Activated T-cell treated with anti-CD3 and anti-CD28 coated beads, Interleukin-2, amount 50 U/mL, for 1 hour (primary cell): ENCODE data around the gene TSPAN17.

Experiments used
- DNase-seq: peaks from one replicate; pipeline ENCODE4 v3.0.0-alpha.2; 2020

The TSPAN17 gene

DNA sequence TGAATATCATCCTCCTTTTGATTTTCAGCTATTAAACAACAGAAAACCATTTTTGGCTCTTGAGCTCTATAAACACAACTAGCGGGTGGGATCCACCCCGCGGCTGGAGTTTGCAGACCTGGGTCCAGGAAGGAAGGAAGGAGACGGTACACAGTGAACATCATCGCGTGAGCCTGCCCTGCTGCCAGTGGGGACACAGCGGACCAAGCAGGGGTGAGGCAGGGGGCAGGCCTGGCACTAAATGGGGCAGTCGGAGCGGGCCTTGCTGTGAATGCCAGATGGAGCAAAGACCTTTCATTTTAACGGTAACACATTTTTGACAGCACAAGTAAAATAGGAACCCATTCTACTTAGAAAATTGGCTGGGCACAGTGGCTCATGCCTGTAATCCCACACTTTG lies 14.4 kb downstream of the TSPAN17 start:
- DNase-seq: no peak

DNA sequence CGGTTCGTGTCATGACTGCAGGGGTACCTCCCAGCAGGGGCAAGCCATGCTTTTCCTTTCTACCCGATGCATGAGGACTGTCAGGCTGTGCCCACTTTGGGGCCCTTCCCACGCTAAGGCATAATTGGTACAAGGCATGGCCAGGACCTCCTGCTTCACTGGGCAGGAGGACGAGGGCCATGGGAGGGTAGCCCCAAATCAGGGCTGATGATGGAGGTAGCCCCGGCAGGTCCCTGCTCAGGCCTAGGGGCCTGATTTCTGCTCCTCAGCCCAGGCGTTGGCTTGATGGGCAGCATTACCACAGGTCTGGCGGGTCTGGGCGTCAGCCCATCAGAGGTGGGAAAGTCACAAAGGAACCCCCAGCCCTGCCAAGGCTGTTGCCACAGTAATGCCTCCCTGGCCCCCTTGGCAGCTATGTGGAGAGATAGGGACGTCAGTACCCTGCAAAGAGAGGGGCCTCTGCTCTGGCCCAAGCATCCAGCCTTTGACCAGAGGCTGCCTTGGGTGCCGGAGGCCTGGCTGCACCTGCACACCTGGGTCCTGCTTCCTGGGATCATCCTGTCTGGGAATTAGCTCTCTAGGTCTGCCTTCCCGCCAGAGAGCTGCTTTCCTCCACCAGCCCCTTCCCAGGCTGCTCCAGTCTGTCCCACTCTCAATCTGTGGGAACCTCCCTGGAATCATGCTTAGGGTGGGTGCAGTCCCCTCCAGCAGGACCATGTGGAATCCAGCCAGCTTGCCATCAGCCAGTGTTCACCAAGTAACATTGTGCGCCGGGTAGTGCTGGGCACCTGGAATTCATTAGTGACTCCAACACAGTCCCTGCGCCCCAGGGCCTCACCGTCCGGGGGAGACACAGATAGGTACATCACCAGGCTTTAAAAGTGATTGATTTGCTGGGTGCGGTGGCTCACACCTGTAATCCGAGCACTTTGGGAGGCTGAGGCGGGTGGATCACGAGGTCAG lies 15.4 kb downstream of the TSPAN17 start:
- DNase-seq: no peak

DNA sequence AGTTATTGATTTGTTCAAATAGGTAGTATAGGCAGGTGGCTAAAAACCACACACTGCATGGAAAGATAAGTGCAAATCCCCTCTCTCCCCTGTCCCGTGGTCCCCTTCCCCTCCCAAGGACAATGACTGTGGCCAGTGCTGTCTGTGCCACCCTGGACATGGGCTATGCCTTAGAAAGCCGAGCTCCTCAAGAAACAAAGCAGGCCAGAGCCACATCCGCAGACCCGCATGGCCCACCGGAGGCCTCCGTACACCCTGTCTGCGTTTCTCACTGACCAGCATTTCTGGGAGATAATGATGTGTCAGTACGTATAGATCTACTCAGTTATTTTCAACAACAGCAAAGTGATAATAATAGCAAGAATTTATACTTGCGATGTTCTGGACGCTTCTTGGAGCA lies 16.3 kb downstream of the TSPAN17 start:
- DNase-seq: no peak

DNA sequence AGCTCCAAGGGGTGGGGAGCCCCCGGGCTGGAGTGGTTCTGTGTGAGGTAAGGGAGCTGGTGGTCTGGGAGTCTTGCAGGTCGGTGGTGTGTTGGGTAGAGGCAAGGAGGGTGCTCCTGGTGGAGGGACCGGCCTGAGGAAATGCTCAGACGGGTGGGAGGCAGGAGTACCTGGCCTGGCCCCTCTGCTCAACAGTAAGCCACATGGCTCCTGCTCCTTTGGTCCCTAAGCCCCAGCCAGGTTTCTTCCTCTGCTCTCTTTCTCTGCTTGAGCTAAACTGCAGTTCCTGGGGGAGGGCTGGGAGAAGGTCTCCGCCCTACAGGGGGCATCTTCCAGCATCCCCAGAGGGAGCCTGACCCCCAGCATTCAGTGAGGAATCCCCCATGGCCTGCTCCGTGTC lies 17.2 kb downstream of the TSPAN17 start:
- no peak for DNase-seq

DNA sequence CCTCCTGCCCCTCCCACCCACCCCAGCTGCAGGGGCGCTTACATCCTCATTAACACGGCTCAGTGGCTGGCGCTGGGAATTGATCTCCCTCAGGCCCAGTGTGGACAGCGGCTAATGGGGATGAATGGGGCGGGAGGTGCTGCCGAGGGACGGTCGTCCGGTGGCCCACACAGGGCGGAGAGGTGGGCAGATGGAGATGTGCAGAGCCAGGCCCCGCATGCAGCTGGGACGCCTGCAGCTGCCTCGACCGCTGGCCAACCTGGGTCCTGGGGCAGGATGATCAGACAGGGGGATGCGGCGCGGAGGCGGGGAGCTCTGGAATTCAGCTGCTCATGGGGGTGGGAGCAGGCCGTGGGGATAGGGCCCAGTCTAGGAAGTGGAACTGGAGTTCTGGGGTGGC lies 17.6 kb downstream of the TSPAN17 start:
- DNase-seq: no peak

DNA sequence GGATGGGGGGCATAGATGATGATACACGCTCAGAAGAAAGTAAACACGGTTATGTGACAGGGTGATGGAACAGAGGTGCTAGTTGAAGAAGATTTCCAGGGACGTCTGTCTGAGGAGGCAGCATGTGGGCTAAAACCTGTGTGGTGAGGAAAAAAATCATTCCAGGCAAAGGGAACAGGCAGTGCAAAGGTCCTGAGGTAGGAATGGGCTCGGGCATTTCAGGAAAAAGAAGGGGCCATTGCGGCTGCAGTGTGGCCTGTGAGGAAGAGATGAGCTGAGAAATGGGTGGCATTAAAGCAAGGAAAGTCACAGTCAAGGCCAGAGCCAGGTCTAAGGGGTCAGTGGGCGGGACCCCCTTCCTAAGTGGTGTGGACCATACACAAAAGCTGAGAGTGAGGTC lies 18.2 kb downstream of the TSPAN17 start:
- DNase-seq: no peak

DNA sequence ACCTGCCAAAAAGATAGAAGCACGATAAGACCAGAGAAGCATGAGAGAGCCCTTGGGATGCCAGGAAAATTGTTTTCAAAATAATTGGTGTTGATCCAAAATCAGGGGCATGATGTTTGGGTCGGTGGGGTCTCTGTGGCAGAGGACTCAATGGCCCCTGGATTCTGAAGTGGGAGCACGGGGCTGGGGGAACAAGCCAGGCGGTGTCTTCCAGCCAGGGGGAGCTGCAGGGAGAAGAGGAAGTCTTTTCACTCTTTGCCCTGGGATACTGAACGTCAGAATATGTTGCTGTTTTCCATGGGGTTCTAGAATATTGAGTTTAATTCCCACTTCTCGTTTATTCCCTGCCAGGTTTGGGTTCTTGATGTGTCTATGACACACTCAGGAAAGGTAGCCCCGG lies 20.4 kb downstream of the TSPAN17 start:
- DNase-seq: no peak

DNA sequence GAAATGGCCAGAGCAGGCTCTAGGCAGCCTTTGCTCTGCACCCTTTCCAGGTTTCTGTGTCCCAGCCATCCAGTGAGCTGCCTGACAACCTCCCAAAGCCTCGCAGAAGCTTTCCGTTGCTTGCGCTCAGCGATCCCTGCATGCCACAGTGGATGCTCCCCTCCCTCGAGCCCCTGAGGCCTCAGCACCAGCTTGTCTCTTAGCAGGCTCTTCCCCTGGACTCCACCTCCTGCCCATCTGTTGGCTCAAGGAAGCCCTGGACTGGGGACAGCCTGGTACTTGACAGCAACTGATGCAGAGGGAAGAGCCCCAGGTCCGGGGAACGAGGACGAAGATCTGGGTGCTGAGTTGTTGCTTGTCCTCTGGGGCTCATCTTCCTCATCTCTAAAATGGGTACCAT lies 23.2 kb downstream of the TSPAN17 start:
- DNase-seq: no peak

DNA sequence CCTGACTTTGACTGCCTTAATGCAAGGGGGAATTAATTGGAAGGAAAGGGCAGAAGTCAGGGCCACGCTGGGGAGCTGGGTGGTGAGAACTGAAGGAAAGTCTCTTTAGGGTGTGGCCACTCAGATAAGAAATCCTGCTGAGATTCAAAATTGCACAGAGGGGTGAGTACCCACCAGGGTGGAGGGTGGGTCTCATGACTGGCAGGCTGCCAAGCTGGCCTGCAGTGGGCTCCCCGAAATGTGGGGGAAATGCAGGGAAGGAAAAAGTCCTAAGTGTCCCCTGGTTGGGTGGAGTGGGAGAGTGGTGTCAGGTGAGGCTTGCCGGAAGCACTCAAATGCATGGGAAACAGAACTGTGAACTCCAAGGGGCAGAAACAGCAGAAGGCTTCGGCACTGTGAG lies 24.1 kb downstream of the TSPAN17 start:
- no peak for DNase-seq

DNA sequence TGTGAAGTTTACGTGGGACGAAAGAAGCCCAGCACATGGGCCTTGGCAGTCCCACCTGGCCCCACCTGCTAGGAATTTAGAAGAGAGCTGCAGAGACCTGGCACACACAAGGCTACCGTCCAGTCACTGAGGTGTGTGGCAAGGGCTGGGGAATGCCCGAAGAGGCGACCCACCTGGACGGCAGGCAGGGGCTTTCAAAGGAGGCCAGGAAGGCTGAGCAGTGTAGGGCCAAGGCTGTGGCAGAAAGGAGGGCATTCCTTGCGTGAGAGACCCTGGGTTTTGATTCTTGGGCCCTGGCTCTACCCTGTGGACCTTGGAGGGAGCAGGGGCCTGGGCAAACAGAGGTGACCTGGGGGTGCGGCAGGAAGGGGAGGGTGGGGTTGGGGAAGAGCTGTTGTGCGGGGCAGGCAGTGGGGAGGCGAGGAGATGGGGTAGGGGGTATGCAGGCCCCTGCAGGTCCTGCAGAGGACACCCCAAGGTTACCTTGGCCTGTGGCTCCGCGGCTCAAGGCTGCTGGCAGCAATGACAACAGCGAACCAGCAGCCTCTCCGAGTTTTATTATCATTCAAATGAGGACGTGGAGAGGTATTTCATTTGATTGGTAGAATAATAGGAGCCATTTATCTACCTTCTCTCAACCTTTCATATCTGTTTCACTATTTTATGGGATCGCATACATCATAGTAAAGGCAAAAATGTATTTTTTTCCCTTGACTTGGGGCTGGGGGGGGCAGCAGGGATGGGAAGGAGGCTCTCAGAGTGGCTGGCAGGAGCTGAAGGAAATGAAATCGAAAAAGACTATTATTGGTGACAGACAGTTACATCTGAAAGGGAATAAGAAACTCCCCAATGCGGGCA lies 24.8 kb downstream of the TSPAN17 start:
- no peak for DNase-seq

DNA sequence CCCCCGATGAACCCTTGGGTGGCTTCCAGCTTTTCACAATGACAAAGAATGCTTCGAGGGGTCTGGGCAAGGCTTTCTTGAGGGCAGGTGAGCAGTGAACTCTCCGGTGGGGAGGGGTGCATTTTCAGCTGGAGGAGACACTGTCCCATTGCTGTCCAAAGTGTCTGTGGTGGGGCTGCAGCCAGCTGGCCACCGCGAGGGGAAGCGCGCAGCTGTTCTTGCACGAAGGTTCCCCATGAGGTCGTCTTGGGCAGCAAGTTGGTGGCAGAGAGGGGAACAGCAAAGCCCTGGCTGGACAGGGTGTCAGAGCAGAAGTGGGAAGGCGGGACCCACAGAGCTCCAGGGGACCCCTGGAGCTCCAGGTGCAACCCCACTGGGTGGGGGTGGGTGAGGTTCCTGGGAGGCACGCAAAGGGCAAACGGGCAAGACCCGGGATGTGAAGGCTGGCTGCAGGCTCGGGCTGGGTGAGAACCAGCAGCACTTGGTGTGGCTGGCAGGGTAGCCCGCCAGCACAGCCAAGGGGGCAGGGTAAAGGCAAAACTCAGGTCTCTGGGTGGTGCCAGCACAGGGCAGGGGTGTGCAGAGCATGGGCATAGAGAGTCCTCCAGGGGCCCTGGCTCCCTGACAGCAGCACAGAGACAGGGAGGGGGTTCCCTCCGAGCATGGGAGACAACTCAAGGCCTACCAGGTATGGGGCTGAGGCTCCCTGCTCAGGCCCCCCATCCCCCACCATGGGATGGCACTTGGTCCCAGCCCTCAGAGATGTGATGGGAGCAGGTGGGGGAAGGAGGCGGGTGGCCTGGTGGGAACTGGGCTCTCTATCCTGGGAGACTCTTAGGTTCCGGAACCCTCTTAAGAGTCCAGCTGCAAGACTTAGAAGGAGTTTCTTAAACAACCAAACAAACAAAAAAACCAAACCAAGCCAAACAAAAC lies 26.6 kb downstream of the TSPAN17 start:
- no peak for DNase-seq

DNA sequence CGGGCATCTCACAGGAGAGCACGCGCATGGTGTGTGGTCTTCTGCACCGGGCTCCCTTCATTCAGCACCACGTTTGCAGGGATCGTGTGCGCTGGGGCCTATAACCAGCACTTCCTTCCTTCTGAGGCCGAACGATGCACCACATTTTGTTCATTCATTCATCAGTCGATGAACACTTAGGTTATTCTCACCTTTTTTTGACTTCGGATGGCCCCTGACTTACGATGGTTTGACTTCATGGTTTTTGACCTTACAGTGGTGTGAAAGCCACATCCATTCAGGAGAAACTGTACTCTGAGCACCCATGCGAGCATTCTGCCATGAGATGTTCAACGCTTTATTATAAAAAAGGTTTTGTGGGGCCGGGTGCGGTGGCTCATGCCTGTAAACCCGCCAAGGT lies 27.5 kb downstream of the TSPAN17 start:
- no peak for DNase-seq

DNA sequence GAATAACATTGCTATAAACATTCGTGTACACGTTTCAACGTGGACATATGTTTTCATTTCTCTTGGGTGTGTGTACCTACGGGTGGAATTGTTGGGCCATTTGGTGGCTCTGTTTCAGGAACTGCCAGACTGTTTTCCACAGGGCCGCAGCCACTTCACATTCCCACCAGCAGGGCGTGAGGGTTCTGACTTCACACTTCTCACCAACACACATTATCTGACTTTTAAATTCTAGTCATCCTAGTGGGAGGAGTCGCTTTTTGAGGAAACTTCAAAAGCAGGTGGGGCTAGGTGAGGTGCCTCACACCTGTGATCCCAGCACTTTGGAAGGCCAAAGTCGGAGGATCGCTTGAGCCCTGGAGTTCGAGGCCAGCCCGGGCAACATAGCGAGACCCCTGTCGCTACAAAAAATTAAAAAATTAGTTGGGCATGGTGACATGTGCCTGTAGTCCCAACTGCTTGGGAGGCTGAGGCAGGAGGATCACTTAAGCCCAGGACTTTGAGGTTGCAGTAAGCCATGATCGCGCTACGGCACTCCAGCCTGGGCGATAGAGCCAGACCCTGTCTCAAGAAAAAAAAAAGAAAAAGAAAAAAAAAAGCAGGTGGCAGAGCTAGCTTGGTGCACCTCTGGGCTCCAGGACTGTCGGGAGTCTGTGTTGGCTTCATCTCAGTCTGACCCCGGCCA lies 28.5 kb downstream of the TSPAN17 start:
- no peak for DNase-seq

DNA sequence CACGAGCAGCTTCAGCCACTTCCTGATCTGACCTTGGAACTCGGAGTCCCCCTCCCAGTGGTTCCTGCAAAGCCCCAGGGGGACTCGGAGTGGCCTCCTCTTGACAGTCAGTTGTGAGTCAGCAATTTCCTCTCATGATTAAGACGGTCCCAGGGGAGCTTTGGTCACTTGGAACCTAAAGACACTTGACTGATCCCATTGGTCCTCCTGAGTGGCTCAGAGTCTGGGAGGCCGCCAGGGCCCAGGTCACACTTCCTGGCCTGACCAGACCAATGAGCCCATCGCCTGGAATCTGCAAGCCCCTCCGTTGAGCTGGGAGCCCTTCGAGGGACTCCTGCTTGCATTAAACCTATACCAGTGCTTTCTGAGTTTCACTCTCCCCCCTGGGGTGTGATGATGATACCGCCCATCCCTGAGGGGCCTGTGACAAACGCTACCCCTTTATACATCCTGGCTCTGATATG lies 29.1 kb downstream of the TSPAN17 start:
- no peak for DNase-seq

DNA sequence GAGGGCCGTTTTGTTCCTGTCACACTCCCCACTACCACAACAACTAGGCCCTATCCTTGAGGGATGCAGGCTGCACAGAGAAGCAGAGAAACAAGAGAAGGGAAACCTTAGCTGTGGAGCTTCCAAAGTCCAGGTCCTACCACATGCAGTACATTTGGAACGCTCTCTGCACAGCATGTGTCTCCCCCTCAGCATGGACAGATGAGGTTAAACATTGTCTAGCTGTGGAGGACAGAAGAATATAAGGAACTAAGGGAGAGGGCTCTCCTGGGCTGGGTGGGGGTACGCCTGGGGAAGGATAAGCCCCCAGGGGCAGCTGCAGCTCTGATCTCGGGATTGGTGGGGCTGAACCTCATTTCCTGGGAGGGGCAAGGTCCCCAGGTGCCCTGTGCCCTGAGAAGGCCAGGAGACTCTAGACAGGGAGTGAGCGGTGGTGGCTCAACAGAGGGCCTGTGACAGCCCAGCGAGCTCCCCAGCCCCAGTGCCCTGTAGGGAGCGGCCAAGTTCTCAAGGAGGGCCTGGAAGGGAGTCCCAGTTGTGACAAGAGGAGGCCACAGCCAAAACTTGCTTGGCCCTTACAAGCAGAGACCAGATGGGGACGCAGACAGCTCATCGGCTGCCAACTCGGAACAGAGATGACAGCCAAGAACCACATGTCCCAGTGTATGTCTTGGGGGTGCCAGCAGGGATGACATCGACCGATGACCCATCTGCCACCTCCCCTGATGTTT lies 30.1 kb downstream of the TSPAN17 start:
- no peak for DNase-seq

DNA sequence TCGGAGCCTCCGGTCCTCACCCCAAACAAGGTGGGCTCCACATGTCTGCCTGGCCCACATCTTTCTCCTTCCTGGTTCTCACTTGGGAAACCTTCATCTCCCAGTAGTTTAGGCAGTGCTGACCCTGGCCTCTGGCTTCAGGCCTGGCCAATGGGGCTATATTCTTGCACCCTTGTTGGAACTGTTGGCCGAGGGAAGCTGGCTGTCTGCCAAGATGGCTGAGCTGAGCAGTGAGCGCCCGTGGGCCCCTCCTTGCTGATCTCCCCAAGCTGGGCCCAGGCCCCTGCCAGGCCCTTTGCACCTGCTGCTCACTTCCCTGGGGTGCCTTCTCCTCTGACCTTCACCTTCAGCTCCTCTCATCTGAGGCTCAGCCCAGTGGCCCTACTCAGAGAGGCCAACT lies 31.3 kb downstream of the TSPAN17 start:
- no peak for DNase-seq

DNA sequence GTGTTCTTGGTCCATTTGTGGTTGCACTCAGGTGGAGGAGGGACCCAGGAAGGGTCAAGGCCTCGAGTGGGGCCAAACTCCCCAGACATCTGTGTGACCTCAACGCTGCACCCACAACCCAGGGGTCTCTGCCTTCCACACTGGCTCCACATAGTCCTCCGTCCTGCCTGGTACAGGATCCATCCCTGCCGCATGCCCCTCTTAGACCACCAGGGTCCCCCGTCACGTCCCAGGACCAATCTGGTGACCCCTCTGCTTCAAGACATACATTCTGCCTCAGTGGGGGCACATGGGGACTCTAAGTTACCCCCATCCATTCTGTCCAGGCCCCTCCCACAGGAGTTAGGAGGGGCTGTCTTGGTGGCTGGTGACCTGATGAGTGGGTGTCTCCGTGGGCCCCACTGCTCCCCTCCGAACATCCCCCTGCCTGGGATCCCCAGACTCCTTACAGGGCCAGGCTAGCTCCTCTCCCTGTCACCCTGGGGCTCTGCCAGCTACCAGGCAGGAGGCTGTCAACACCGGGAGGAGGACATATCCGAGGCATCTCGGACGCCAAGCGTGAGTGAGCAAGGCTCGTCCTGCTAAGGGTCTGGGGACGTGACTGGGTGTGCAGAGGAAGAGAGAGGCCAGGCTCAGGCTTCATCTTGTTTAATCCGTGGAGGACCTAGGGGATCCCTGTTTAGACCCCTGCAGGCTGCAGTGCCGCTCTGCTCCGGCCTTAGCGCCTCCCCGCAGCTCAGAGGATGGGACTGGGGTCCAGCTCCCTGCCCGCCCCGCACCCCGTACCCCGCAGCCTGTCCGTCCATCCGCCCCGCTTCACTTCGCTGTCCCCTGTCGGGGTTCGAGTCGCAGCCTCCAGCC lies 32.3 kb downstream of the TSPAN17 start:
- DNase-seq: no peak

DNA sequence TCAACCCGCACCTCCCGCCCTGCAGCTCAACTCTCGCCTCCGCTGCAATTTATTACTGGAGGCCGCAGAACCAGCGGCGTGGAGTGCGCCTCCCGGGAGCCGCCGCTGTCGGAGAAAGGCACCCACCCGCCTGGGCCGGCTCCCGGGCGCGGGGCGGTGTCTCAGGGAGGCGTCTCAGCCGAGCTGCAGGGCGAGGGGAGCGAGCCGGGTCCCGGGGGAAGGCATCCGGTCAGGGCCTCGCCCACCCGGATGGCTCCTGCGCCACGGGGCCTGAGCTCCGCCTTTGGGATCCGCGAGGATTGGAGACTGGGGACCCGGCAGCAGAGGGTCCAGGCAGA lies 32.9 kb downstream of the TSPAN17 start:
- no peak for DNase-seq

DNA sequence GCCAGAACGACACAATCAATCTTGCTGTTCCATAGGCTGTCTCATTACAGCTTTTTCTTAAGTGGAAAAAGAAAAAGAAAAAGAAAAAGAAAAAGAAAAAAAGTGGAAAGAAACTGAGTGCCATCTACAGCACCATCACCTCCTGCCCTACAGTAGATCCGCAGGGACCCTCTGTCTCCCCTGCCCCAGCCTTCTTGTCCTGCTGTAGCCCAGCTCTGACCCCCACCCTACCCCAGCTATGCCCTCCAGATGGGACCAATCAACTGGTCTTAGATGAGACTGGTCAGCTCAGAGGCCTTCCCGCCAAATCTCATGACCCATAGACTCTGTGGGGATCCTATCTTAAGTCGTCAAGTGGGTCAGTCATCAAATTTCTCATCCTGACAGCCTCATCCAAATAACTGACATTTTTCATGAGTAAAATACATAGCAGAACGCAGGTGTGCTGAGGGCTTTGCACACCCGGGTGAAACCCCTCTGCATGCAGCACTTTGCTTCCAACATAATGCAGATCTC lies 34.8 kb downstream of the TSPAN17 start:
- no peak for DNase-seq

DNA sequence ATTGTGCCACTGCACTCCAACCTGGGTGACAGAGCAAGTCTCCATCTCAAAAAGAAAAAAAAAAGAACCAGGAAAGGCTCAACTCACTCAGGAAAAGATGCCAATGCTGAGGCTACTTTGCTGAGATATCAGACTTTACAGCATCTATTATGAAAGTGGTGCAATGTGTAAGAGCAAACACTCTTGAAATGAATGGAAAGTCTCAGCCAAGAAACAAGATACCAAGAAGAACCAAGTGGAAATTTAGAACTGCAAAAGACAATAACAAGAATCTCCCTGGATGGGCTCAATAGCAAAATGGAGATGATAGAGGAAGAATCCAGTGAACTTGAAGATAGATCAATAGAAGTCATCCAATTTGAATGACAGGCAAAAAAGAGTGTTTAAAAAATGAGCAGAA lies 37.7 kb downstream of the TSPAN17 start:
- no peak for DNase-seq
